Liver (tissue), 9 donors: ENCODE results near the gene SLC35A3. TPM values are rescaled to one million over a fixed set of nuclear protein-coding genes. Genes with fewer than 3 reads are reported as not detected.

Source experiments
- DNase-seq: peaks from one replicate; pipeline ENCODE4 v3.0.0-alpha.2; 2017; ENCODE audit warnings: low spot score
- H3K27ac ChIP-seq, 2 donors: one replicate each; pipeline ENCODE4 v1.7.0; 2013; ENCODE audit warnings: inconsistent platforms in 2 of 2, low read length in 2 of 2, control low read depth in 1 of 2, low read depth in 1 of 2, mild to moderate bottlenecking in 1 of 2
- H3K27me3 ChIP-seq, 4 donors: one replicate each; pipeline versions ENCODE4 v1.6.1 to v1.7.0; 2013; ENCODE audit warnings: low read length in 3 of 4, inconsistent platforms in 1 of 4, mild to moderate bottlenecking in 1 of 4, moderate library complexity in 1 of 4; ENCODE audit not compliant: control insufficient read depth in 4 of 4, insufficient read depth in 4 of 4
- H3K36me3 ChIP-seq, 4 donors: one replicate each; pipeline versions ENCODE4 v1.6.1 to v1.7.0; 2013; ENCODE audit warnings: low read length in 3 of 4, mild to moderate bottlenecking in 3 of 4, low read depth in 1 of 4, moderate library complexity in 1 of 4; ENCODE audit not compliant: control insufficient read depth in 4 of 4, insufficient read depth in 3 of 4
- H3K4me1 ChIP-seq, 4 donors: one replicate each; pipeline versions ENCODE4 v1.6.1 to v1.7.0; 2013; ENCODE audit warnings: low read length in 3 of 4, mild to moderate bottlenecking in 3 of 4, moderate library complexity in 1 of 4; ENCODE audit not compliant: control insufficient read depth in 4 of 4, insufficient read depth in 4 of 4
- H3K4me3 ChIP-seq, 3 donors: one replicate each; pipeline versions ENCODE4 v1.6.1 to v1.7.0; 2013; ENCODE audit warnings: low read length in 3 of 3, control low read depth in 1 of 3, low read depth in 1 of 3, mild to moderate bottlenecking in 1 of 3
- H3K9ac ChIP-seq, 2 donors: one replicate each; pipeline ENCODE4 v1.7.0; 2013; ENCODE audit warnings: low read length in 2 of 2, mild to moderate bottlenecking in 2 of 2, moderate library complexity in 2 of 2, control low read depth in 1 of 2, low read depth in 1 of 2
- H3K9me3 ChIP-seq, 4 donors: one replicate each; pipeline versions ENCODE4 v1.6.1 to v1.7.0; 2013; ENCODE audit warnings: low read length in 3 of 4; ENCODE audit not compliant: control insufficient read depth in 4 of 4
- ATF3 ChIP-seq: IDR thresholded peaks from 2 replicates; pipeline ENCODE4 v1.6.1; 2016; ENCODE audit warnings: antibody characterized with exemption
- CTCF ChIP-seq: fragments of 150-350 bp; IDR thresholded peaks from 2 replicates; pipeline ENCODE4 v1.5.1; 2017; ENCODE audit warnings: improper control_type of control experiment, low read depth, low read length; ENCODE audit not compliant: missing input control
- EGR1 ChIP-seq, 2 donors: IDR thresholded peaks; 2 replicates each; pipeline ENCODE4 v1.6.1; 2016 to 2018; ENCODE audit warnings: antibody characterized with exemption in 2 of 2, low read depth in 2 of 2
- FOXA1 ChIP-seq: IDR thresholded peaks from 2 replicates; pipeline ENCODE4 v1.6.1; 2016; ENCODE audit warnings: antibody characterized with exemption
- FOXA2 ChIP-seq: IDR thresholded peaks from 2 replicates; pipeline ENCODE4 v1.6.1; 2016; ENCODE audit warnings: antibody characterized with exemption
- GABPA ChIP-seq, 2 donors: IDR thresholded peaks in 1 of 2; conservative IDR thresholded peaks in 1 of 2; 2 replicates each; pipeline ENCODE4 v1.6.1; 2016; ENCODE audit warnings: antibody characterized with exemption in 2 of 2, mild to moderate bottlenecking in 1 of 2, moderate library complexity in 1 of 2
- HNF4A ChIP-seq, 2 donors: conservative IDR thresholded peaks; 2 replicates each; pipeline ENCODE4 v1.6.1; 2016; ENCODE audit warnings: antibody characterized with exemption in 2 of 2, mild to moderate bottlenecking in 2 of 2
- HNF4G ChIP-seq: IDR thresholded peaks from 2 replicates; pipeline ENCODE4 v1.6.1; 2016; ENCODE audit warnings: antibody characterized with exemption
- JUND ChIP-seq, 2 donors: IDR thresholded peaks; 2 replicates each; pipeline ENCODE4 v1.6.1; 2016; ENCODE audit warnings: antibody characterized with exemption in 2 of 2
- MAX ChIP-seq: IDR thresholded peaks from 2 replicates; pipeline ENCODE4 v1.6.1; 2016; ENCODE audit warnings: antibody characterized with exemption
- NR2F2 ChIP-seq: IDR thresholded peaks from 2 replicates; pipeline ENCODE4 v1.6.1; 2016; ENCODE audit warnings: antibody characterized with exemption
- RAD21 ChIP-seq, 2 donors: IDR thresholded peaks; 2 replicates each; pipeline ENCODE4 v1.6.1; 2016; ENCODE audit warnings: antibody characterized with exemption in 2 of 2, mild to moderate bottlenecking in 2 of 2
- REST ChIP-seq: IDR thresholded peaks from 2 replicates; pipeline ENCODE4 v1.6.1; 2016; ENCODE audit warnings: antibody characterized with exemption, mild to moderate bottlenecking
- RXRA ChIP-seq, 2 donors: IDR thresholded peaks; 2 replicates each; pipeline ENCODE4 v1.6.1; 2017 to 2018; ENCODE audit warnings: antibody characterized with exemption in 2 of 2, mild to moderate bottlenecking in 1 of 2
- SP1 ChIP-seq: IDR thresholded peaks from 2 replicates; pipeline ENCODE4 v1.6.1; 2018; ENCODE audit warnings: antibody characterized with exemption, mild to moderate bottlenecking
- TAF1 ChIP-seq: conservative IDR thresholded peaks from 2 replicates; pipeline ENCODE4 v1.6.1; 2016; ENCODE audit warnings: antibody characterized with exemption, mild to moderate bottlenecking
- YY1 ChIP-seq: IDR thresholded peaks from 2 replicates; pipeline ENCODE4 v1.6.1; 2016; ENCODE audit warnings: antibody characterized with exemption, mild to moderate bottlenecking
- ZBTB33 ChIP-seq: IDR thresholded peaks from 2 replicates; pipeline ENCODE4 v1.6.1; 2016; ENCODE audit warnings: antibody characterized with exemption
- whole genome bisulfite sequencing: extraction: QIAGEN DNeasy Blood & Tissue Kit; methylation state at CpG from one replicate; pipeline ENCODE4 v1.1.7; 2013; 5-methylcytosine and 5-hydroxymethylcytosine counted together
- polyA plus RNA-seq, 2 donors: library from polyadenylated mRNA; stranded (reverse) in 1 of 2; unstranded in 1 of 2; fragments of 200-250 nt in 1 of 2; fragments of >200 nt in 1 of 2; fragmentation: Nextera tagmentation in 1 of 2; extraction: Ambion mirVana in 1 of 2; gene quantifications; one replicate each; pipeline versions ENCODE4 v1.2.1 to v1.2.3, GENCODE V29; 2013 to 2015
- total RNA-seq, 2 donors: library from RNA; depleted of rRNA; stranded (reverse); fragments of >200 nt; gene quantifications; one replicate each; pipeline ENCODE4 v1.2.3, GENCODE V29; 2014
- donor health status: healthy.
- donor health status: healthy.
- donor health status: healthy.
- donor health status: healthy.
- donor health status: healthy.

SLC35A3 gene
- total and polyA plus RNA-seq, 4 donors = 12.1 to 35.1 (median 14.4) TPM

GRCh38 chr1:99963041-99963795, 6.6 kb upstream of the SLC35A3 start:
- H3K27ac ChIP-seq = no peak overlapping the region
- H3K9me3 ChIP-seq = no peaks in the 10 kb centered on the region
- H3K36me3 ChIP-seq = no peaks in the 10 kb centered on the region
- no peak overlapping the region for H3K9ac ChIP-seq
- no peak overlapping the region for H3K4me3 ChIP-seq
- H3K4me1 ChIP-seq = peaks cover 0 to 15% (median 14%) of the 10 kb centered on the region in 4 donors
- TF ChIP-seq GABPA (IDR thresholded peaks at IDR 0.05 in 1 of 2, conservative IDR thresholded peaks at IDR 0.05 in 1 of 2) (no peak), RAD21 (IDR thresholded peaks at IDR 0.05) (no peak), MAX (no peak), HNF4A (conservative IDR thresholded peaks at IDR 0.05) (no peak), FOXA1 (no peak), ZBTB33 (no peak), YY1 (no peak)
- no peaks in the 10 kb centered on the region for H3K27me3 ChIP-seq
- DNase-seq = no peak

GRCh38 chr1:99964806-99965205, 5.0 kb upstream of the SLC35A3 start:
- no peak for DNase-seq
- H3K4me1 ChIP-seq = peaks cover 0 to 26% (median 22%) of the 10 kb centered on the region in 4 donors
- WGBS = 93% methylated on average over 3 of the region's 3 CpGs
- TF ChIP-seq CTCF (no peak), REST (no peak), YY1 (no peak), GABPA (IDR thresholded peaks at IDR 0.05 in 1 of 2, conservative IDR thresholded peaks at IDR 0.05 in 1 of 2) (no peak), EGR1 (IDR thresholded peaks at IDR 0.05; ENCODE audit: low read depth in 2 of 2) (no peak), JUND (IDR thresholded peaks at IDR 0.05) (no peak), ZBTB33 (no peak), RXRA (IDR thresholded peaks at IDR 0.05) (no peak), TAF1 (no peak), RAD21 (IDR thresholded peaks at IDR 0.05) (no peak), NR2F2 (no peak), FOXA2 (no peak), ATF3 (no peak), FOXA1 (no peak), MAX (no peak), HNF4A (conservative IDR thresholded peaks at IDR 0.05) (no peak), SP1 (no peak), HNF4G (no peak)
- H3K36me3 ChIP-seq = no peaks in the 10 kb centered on the region
- no peaks in the 10 kb centered on the region for H3K27me3 ChIP-seq
- H3K4me3 ChIP-seq = no peak overlapping the region
- no peaks in the 10 kb centered on the region for H3K9me3 ChIP-seq
- no peak overlapping the region for H3K9ac ChIP-seq
- no peak overlapping the region for H3K27ac ChIP-seq
